ENCODE data around the gene UBIAD1.

The UBIAD1 gene

DNA sequence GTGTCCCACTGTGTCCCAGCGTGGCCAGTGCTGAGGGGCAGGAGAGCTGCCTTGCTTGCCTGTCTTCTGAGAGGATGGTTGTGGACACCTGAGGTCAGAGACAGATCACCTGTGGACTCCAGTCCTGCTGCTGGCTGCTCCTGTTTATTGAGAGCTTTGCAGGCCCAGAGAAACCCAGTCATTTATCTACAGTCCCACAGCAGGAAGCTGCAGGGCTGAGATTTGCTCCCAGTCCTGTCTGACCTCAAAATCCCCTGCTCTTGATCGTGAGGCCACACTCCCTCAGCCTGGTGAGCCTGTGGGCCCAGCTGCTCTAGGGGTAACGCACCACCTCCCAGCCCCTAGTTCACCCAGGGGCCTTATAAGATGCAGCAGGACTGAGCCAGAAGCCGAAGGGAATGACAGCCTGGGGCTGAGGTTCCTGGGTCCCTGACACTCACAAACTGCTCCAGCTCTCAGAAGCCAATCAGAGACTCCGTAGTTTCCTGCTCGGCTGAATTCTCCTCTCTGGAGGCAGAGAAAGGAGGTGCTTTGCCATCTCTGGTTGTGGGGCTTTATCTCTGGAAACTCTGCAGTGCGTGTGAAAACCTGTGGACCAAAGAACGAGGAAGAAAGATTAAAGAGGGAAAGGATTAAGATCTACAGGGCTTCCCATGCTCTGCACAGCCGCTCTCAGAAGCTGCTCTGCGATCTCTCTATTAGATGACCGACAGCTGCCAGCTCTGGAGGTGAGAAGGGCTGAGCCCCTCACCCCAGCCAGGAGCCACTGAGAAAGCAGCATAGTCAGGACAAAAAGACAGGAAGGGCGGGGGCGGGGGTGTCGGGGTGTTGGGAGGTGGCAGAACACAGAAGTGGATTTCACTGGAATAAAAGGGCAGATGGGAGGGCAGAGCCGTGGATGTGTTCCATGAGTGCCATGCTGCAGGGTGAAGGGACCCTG, 39.1 kb downstream of the UBIAD1 start:
- DNase-seq (ENCODE audit: low spot score) = no peak

DNA sequence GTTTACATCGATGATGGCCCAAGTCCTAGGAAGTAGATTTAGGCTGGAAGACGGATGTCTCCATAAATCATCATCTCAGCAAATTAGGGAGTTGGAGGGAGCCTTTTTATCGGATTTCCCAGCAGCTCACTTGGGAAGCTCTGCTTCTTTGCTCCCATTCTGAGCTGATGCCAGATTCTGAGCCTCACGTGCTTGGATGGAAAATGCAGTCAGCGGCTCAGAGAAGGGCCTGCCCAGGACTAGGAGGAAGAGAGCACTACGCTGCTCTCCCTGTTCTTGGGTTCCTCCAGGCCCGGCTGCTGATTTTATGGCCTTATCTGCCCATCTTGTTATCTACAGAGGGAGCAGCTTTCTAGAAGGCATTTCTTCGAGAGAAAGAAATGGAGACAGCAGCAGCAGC, 42.0 kb downstream of the UBIAD1 start:
- DNase-seq (ENCODE audit: low spot score) = no peak

DNA sequence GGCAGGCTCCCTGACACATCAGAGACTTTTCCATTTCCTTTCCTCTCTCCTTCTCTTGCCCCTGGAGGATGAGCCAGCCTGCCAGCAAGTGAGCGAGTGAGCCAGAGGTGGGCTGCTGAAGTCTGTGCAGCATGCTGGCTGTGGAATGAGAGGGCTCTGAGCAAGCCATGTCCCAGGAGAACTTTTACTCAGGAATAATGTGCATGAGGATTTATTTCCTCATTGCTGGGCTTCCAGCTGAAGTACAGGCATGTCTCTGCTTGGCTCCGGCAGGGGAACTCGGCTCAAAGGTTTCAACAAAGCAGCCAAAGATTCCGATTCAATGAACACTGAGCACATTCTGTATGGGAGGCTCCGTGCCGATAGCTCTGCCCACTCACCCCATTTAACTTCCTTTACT, 43.7 kb downstream of the UBIAD1 start:
- DNase-seq (ENCODE audit: low spot score) = no peak

DNA sequence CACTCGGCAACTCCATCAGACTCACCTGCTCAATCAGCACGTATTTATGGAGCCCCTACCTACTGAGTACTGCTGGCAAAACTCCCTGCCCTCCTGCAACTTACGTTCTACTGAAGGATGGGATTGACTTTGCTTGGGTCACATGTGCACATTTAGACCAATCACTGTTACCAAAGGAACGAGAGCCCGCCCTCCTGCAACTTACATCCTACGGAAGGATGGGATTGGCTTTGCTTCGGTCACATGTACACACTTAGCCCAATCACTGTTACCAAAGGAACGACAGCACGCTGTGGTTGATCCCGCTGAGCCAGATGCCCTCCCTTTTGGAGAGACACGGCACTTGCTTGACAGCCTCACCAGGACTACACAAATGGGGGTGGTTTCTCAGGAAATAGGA, 46.0 kb downstream of the UBIAD1 start:
- DNase-seq (ENCODE audit: low spot score) = no peak

DNA sequence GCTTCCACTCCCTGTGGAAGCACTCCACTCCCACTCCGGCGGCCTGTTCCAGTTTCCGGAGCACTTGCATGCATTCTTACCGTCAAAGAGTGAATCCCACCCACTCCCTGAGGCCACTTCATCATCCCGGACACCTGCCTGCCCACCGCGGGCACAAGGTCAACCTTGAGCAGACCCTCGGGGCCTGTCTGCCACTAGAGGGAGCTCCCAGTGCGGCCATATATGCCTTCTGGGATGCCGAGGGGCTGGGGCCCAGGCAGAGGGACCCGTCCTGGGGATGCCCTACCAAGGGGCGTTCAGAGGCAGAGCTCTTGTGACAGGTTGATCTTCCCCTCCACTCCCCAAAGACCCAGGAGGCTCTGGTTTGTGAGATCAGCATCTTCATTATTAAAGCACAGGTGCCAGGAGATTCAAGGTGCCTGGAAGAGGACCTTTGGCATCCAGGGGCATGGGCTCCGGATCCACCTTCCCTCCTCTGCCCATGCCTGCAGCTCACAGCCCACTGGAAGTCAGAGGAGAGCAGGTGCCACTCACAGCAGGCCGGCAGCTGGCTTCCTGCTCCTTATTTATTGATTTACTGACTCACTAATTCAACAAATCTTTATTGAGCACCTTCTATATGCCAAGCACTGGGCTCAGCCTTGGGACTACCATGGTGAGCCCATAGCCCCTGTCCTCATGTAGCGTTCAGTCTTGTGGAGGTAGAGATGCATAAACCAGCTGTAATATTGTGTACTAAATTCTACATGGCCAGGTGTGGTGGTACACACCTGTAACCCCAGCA, 47.3 kb downstream of the UBIAD1 start:
- no peak for DNase-seq (ENCODE audit: low spot score)

DNA sequence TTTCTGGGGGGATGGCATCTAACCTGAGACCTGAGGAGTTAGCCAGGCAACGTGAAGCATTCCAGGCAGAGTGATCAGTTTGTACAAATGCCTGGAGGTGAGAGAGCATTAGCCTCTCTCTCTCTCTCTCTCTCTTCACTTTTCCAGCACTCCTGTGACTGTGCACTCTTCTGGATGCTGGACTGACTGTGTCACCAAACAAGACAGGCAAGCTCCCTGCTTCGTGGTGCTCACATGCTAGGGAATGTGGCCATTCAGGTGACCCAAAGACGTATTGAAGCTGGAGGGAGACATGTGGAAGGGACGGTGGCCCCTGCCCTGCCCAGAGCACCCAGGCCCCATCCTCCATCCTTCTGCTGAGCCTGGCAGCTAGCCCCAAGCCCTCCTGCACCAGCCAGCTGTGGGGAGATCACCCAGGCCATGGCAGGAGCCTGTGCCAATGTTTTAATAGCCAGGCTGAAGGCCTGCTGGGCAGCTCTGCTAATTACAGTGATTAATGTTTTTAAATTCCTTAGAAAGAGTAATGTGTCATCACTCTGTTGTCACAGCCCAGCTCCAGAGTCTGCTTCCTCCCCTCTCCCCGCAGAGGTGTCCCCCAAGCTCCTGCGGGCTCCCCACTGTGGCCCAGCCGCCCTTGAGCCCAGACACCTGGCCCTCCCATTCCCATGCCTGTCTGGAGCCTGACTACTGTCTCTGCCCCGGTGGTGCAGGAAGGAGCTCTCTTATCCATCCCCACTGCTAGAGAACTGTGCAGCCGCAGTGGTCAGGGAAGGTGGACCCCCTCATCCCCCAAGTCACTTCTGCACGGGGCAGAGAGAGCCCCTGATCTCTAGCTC, 48.9 kb downstream of the UBIAD1 start:
- no peak for DNase-seq (ENCODE audit: low spot score)

DNA sequence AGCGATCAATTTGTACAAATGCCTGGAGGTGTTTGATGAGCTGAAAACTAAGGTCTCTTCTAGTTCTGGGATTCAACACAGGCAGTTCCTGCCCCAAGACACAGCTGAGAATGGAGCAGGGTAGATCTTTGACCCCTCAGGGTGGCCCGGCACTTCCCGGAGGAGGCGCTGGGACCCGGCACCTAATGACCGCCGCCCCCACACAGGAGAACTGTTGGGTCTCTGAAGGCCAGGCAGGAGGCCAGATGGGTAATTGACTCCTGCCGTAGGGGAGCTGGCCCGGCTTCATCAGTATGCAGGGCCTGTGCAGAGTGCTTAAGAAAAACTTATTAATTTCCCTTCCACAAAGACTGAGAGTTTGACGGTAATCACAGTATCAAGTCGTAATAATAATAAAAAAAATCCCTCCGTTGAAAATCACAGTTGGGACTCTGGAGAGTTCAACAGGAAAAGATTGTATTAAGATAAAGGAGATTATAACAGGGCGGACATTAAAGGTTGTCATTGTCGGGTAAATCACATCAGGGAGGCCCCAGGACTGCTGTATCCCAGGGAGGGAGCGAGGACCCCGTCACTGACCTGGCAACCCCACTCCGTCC, 51.7 kb downstream of the UBIAD1 start:
- DNase-seq (ENCODE audit: low spot score) = no peak

DNA sequence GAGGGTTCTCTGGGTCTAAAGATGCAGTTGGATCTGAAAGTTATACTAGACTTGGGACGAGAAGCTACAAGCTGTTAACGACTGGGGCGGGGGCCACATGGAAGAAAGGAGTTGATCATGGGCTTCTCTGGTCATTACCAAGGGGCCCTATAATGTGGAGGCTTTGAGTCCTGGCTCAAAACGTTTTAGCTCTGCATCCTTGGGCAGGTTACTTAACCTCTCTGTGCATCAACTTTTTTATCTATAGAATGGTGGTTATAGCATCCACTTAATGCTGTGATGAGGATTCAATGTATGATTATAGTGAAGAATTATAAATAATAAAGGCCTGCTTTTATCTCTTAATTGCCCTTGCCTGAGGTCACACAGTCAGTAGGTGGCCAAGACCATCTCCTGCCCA, 53.1 kb downstream of the UBIAD1 start:
- DNase-seq (ENCODE audit: low spot score) = no peak

DNA sequence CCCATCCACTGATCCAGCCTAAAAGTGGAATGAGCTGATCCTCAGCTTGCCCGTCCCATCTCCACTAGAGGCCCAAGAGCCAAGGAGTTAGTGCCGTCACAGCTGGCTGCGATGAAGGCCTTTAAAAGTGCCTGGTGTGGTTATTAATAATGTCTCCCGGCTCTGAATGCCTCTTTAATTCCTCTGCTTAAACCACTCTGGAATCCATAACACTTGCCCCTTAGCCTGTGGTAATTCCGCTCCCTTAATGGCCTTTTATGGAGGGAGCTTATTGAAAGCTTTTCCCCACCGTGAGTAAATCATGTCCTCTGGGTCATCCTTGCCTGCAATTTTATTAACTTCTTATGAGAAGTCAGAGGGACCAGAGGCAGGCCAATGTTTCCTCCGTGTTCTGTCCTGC, 55.4 kb downstream of the UBIAD1 start:
- no peak for DNase-seq (ENCODE audit: low spot score)

DNA sequence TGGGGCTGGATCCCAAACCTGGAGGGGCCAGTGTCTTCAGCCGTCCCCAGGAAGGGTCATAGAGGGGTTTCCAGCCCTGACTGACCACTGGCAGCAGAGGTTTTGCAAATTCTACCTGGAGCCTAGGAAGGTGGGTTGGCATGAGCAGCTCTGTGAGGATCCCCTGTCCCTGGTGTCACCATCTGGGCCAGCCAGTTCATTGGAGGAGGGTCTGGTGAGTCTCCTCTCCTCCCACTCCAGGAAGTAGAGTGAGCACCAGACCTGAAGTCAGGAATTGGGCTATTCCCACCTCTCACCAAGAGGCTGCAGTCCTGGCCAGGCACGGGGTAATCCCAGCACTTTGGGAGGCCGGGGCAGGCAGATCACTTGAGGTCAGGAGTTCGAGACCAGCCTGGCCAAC, 57.4 kb downstream of the UBIAD1 start:
- DNase-seq (ENCODE audit: low spot score) = no peak

DNA sequence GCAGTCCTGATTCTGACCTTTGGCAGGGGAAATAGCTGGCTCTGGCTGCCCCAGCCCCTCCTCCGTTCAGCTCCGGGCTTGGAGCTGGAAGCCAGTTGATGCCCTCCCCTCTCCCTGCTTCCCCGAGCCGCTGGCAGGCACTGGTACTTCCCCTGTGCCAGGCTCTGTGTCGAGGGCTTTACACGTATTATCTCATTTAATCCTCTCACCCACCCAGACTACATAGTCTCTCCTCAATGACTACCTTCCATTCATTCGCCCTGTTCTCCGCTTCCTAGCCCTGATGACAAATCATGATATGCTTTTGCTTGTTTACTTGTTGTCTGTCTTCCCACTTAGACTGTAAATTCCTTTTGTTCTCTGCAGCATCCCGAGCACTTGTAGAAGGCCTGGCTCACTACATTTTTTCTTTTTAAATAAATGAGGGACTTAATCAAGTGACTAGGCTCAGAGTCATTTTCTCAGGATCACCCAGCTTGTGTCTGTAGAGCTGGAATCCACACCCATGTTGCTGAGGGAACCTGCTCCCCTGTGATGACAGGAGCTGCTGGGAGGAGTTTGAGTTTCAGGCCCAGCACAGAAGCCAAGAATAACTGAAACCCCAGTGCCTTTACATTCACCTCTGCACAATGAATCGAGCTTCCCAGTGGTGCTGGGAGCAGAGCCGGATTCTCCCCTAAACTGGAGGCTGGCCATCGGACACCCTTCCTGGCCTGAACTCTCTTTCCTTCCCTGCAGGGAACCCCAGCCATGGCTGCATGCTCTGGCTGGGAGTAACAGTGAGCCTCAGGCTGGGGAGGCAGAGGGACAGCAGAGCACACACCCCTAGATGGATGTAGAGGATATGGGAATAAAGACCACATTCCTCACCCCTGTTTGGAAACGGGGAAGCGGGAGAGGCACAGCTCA, 58.3 kb downstream of the UBIAD1 start:
- DNase-seq (ENCODE audit: low spot score) = no peak

DNA sequence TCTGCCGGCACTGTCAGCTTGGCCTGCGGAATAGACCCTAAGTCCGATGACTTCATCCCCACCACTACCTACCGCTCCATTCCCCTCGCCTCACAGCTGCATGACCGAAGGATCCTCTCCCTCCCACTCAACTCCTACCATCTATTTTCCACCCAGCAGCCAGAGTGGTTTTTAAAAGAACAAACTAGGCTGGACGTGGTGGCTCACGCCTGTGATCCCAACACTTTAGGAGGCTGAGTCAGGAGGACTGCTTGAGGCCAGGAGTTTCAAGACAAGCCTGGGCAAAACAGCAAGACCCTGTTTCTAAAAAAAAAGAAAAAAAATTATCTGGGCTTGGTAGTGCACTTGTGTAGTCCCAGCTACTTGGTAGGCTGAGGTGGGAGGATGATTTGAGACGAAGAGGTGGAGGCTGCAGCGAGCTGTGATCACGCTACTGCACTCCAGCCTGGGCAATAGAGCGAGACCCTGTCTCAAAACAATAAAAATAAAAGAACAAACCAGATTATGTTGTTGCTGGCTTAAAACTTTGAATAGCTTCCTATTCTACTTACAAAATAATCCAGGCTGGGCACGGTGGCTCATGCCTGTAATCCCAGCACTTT, 59.0 kb downstream of the UBIAD1 start:
- no peak for DNase-seq (ENCODE audit: low spot score)

DNA sequence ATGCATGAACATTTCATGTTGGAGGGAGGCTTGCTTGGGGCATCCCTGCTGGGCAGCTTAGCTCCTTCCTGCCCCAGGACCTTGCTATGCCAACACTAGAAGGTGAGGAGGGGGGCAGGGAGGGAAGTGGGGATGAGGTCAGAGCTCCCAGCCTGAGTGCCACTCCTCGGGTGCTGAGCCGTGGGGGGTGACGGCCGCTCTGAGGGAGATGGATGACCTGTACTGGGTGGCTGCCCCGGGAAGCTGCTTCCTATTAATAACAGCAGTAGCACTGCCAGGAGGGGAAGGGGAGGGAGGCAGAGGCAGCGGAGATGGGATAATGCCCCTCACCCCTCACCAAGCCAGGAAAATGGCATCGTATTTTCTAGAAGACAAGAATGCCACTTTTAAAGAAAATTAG, 60.6 kb downstream of the UBIAD1 start:
- no peak for DNase-seq (ENCODE audit: low spot score)

DNA sequence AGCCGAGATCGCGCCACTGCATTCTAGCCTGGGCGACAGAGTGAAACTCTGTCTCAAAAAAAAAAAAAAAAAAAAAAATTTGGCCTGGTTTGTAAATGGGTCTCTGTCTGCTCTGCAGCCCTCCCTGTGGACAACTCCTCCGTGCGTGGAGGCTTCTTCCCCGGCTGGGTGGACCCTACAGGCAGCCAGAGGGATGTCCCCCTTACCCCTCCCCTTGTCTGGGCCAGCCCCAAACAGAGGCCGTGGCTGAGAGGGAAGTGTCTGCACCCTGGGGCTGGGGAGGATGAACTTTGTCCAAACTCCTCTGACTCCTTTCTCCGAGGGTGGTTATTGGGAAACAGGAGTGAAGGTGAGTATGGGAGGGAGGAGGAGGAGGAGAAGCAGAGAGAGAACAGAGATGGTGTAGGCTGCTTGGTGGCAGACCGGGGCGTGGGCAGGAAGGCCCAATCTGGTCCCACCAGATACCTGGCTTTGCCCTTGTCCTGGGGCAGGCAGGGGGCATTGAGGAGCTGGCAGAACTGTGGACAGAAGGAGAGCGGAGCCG, 61.3 kb downstream of the UBIAD1 start:
- DNase-seq (ENCODE audit: low spot score) = no peak

DNA sequence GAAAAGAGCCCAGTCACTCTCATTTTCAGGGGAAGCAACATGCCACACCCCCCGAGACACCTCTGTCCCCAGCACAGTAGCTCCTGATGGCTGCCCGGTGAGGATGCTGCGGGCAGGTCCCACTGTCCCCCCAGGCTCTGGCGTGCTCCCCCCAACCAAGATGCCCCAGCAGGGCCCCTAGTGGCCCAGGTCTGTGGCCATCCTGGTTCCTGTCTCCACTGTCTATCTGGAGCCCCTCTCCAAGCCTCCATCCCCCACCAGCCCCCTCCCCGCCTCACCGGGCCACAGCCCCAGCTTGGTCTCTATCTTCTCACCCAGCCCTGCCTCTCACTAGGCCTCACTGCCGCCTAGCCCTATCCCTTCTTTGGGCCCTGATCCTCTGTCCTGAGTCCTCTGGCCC, 61.8 kb downstream of the UBIAD1 start:
- no peak for DNase-seq (ENCODE audit: low spot score)

DNA sequence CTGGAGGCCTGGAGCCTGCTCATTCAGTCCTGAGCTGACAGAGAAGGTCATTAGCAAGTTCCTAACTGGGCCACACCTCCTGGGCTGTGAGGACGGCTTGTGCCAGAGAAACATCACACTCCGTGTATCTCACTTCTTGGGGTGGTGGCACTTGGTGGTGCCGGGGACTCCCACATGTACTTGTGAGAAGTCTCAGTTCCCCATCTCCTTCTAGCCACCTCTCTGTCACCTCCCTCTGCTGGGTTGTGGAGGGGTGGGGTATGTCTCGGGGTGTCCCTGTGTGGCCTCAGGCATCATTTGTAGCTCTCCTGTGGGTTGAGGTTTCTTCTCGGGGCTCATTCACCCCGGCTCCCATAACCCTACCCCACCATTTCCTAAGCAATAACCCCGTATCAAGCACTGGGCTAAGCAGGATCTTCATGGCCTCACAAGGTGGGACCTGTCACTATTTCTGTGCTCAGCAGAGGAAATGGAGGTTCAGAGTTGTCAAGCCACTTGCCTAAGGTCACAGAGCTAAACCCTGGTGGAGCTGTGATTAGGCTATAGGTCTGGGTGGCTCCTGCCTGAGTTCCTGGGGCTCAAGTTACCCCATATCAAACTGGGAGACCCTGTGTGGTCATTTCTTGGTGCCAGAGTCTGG, 62.5 kb downstream of the UBIAD1 start:
- DNase-seq (ENCODE audit: low spot score) = no peak

DNA sequence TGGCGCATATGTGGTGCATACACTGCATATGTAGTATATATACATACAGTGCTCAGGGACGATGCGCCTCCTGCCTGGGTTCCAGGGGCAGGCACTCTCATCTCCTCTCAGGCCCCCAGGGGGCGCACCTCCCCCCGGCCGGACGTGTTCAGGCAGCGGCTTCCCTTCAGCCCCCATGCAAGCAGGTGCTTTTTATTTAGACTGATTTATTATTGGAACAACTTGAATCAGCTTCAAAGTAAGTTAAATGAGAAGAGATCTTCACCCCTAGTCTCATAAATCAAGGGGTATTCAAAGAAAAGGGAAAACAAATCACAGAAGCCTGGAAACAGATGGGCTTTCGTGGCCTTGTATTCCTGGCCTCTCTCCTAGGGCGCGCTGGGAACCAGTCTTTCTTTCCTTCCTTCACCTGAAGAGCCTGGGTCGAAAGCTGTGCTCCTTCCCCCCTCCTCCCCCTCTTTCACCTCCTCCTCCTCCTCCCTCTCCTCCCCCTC, 64.6 kb downstream of the UBIAD1 start:
- peak; percentile 54 for DNase-seq (ENCODE audit: low spot score)
